Measurements from ENCODE around the gene KNDC1. TPM values are rescaled to one million over a fixed set of nuclear protein-coding genes. Genes with fewer than 3 reads are reported as not detected.

Gene KNDC1
- total and polyA plus RNA-seq, 2 experiments from 2014 or later = 1.8 to 16.0 TPM

DNA sequence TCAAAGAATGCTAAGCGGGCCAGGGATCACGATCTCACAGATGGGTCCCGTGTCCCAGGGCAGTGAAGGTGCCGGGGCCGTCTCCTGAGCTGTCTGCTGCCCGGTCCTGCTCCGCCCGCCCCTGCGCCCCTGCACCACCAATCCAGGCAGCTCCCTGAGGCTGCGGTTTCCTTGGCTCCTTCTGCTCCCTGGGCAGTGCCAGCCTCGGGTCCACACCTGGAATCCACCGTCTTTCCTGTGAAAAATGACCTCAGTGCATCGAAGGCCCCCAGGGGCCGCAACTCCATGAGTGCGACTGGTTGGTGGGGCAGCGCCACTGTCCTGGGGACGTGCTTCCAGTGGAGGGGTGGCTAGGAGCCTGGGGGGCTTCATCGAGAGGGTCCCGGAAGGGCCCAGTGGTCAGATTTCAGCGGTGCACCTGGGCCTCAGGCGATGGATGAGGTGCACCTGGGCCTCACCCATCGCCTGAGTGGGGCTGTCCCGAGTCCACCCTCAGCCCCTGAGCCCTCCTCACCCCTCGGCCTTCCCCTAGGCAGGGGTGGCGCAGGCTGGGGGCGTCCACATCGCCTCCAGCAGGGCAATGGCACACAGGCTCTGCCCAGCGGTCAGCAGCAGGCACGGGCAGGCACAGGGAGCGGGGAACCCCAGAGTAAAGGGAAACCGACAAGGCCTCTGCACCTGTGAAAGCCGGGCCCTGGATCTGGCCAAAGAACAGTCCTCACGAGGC is 45.1 kb upstream of the KNDC1 start:
- TF ChIP-seq JUNB (IDR thresholded peaks at IDR 0.05; ENCODE audit: unreplicated experiment) (no peak), ZNF114 (CRISPR knock-in tag; IDR thresholded peaks at IDR 0.05) (no peak), CTCF (conservative IDR thresholded peaks at IDR 0.05; ENCODE audit: low read depth in 2 of 2) (no peak), CREB1 (CRISPR knock-in tag; IDR thresholded peaks at IDR 0.05; ENCODE audit: low read depth) (no peak), ZNF331 (CRISPR knock-in tag; IDR thresholded peaks at IDR 0.05; ENCODE audit: low read depth) (no peak), ZNF462 (CRISPR knock-in tag; IDR thresholded peaks at IDR 0.05) (no peak), EZH2 (IDR thresholded peaks at IDR 0.05; ENCODE audit: low read depth, unreplicated experiment) (no peak), STAT1 (IDR thresholded peaks at IDR 0.05; ENCODE audit: unreplicated experiment) (no peak), POLR2AphosphoS5 (IDR thresholded peaks at IDR 0.05; ENCODE audit: low read depth) (no peak)
- TF ChIP-seq, protein P1, sequence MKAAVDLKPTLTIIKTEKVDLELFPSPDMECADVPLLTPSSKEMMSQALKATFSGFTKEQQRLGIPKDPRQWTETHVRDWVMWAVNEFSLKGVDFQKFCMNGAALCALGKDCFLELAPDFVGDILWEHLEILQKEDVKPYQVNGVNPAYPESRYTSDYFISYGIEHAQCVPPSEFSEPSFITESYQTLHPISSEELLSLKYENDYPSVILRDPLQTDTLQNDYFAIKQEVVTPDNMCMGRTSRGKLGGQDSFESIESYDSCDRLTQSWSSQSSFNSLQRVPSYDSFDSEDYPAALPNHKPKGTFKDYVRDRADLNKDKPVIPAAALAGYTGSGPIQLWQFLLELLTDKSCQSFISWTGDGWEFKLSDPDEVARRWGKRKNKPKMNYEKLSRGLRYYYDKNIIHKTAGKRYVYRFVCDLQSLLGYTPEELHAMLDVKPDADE (IDR thresholded peaks at IDR 0.05) = no peak
- TF ChIP-seq, protein P2, sequence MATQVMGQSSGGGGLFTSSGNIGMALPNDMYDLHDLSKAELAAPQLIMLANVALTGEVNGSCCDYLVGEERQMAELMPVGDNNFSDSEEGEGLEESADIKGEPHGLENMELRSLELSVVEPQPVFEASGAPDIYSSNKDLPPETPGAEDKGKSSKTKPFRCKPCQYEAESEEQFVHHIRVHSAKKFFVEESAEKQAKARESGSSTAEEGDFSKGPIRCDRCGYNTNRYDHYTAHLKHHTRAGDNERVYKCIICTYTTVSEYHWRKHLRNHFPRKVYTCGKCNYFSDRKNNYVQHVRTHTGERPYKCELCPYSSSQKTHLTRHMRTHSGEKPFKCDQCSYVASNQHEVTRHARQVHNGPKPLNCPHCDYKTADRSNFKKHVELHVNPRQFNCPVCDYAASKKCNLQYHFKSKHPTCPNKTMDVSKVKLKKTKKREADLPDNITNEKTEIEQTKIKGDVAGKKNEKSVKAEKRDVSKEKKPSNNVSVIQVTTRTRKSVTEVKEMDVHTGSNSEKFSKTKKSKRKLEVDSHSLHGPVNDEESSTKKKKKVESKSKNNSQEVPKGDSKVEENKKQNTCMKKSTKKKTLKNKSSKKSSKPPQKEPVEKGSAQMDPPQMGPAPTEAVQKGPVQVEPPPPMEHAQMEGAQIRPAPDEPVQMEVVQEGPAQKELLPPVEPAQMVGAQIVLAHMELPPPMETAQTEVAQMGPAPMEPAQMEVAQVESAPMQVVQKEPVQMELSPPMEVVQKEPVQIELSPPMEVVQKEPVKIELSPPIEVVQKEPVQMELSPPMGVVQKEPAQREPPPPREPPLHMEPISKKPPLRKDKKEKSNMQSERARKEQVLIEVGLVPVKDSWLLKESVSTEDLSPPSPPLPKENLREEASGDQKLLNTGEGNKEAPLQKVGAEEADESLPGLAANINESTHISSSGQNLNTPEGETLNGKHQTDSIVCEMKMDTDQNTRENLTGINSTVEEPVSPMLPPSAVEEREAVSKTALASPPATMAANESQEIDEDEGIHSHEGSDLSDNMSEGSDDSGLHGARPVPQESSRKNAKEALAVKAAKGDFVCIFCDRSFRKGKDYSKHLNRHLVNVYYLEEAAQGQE (IDR thresholded peaks at IDR 0.05; ENCODE audit: unreplicated experiment) = no peak
- no peak overlapping the region for H3K27ac ChIP-seq (ENCODE audit: low read depth)
- H3K4me3 ChIP-seq = no peak overlapping the region
- H2AFZ ChIP-seq = no peak overlapping the region
- H4K20me1 ChIP-seq (replicated peaks; ENCODE audit: insufficient read depth) = no peaks in the 10 kb centered on the region
- Mint-ChIP-seq H3K4me3 (no peak overlapping the region), H3K4me1 (no peaks in the 10 kb centered on the region), H3K9me3 (peaks cover 10% of the 10 kb centered on the region; the same call in 2 of the 3 replicates), H3K27ac (no peak overlapping the region), H3K27me3 (ENCODE audit: insufficient read depth, low read depth, poor library complexity) (peaks cover 4% of the 10 kb centered on the region), H3K36me3 (ENCODE audit: low read depth) (no peaks in the 10 kb centered on the region)
- no peaks in the 10 kb centered on the region for H3K4me1 ChIP-seq (ENCODE audit: insufficient read depth)
- ATAC-seq = no peak
- no peaks in the 10 kb centered on the region for H3K9me2 ChIP-seq (ENCODE audit: insufficient read depth)
- no peaks in the 10 kb centered on the region for H3K79me2 ChIP-seq (replicated peaks; ENCODE audit: insufficient read depth)
- no peaks in the 10 kb centered on the region for H3K36me3 ChIP-seq (ENCODE audit: insufficient read depth)
- no peaks in the 10 kb centered on the region for H3F3A ChIP-seq (replicated peaks; ENCODE audit: low read depth)
- DNase-seq (ENCODE audit: low spot score) = no peak
- H3K27me3 ChIP-seq (ENCODE audit: insufficient read depth) = no peaks in the 10 kb centered on the region
- no peak overlapping the region for H3K4me2 ChIP-seq

Data from GM23338 (cell line).